ENCODE results near the gene SMG9.

SMG9 gene

GRCh38 chr19:43784981-43785808, 30.4 kb upstream of the SMG9 start:
- Mint-ChIP-seq H3K36me3 (ENCODE audit: insufficient read depth) (peaks cover 6% of the 10 kb centered on the region), H3K9me3 (no peaks in the 10 kb centered on the region), H3K4me1 (peaks cover 41% of the 10 kb centered on the region), H3K27ac (ENCODE audit: low read depth) (no peak overlapping the region), H3K27me3 (peaks cover 21% of the 10 kb centered on the region), H3K4me3 (no peak overlapping the region)
- no peak for ATAC-seq (replicated peaks; ENCODE audit: extremely low read depth, poor library complexity, severe bottlenecking)
- DNase-seq (ENCODE audit: low spot score in 2 of 2) = peak; percentile 32 to 41

GRCh38 chr19:43784241-43784980, 29.6 kb upstream of the SMG9 start:
- Mint-ChIP-seq H3K27me3 (peaks cover 21% of the 10 kb centered on the region), H3K36me3 (ENCODE audit: insufficient read depth) (peaks cover 3% of the 10 kb centered on the region), H3K4me3 (peak overlapping the region; percentile 72), H3K9me3 (no peaks in the 10 kb centered on the region), H3K27ac (ENCODE audit: low read depth) (peak overlapping the region; percentile 76), H3K4me1 (peaks cover 47% of the 10 kb centered on the region)
- no peak for ATAC-seq (replicated peaks; ENCODE audit: extremely low read depth, poor library complexity, severe bottlenecking)
- DNase-seq (ENCODE audit: low spot score in 2 of 2) = no peak

DNA sequence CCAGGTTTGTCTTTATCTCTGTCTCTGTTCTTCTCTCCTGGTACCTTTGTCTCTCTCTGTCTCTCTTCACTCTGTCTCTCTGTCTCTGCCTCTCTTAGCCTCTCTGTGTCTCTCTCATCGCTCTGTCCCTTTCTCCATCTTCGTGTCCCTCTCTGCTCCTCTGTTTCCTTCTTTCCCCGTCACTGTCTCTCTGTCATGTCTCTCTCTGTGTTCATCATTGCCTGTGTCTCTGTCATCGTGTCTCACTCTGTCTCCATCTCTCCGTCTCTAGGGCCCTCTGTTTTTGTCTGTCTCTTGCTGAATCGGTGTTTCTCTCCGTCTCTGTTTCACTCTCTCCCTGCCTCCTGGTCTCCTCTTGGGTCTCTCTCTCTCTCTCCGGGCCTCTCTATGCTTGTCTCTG, 28.9 kb upstream of the SMG9 start:
- ATAC-seq (replicated peaks; ENCODE audit: extremely low read depth, poor library complexity, severe bottlenecking) (no peak), DNase-seq (ENCODE audit: low spot score in 2 of 2) (no peak)
- Mint-ChIP-seq H3K9me3 (no peaks in the 10 kb centered on the region), H3K36me3 (ENCODE audit: insufficient read depth) (peaks cover 2% of the 10 kb centered on the region), H3K27ac (ENCODE audit: low read depth) (peak overlapping the region; percentile 76), H3K4me1 (peaks cover 51% of the 10 kb centered on the region), H3K27me3 (peaks cover 14% of the 10 kb centered on the region), H3K4me3 (peak overlapping the region; percentile 72)

- Mint-ChIP-seq H3K27ac (ENCODE audit: low read depth) (peak overlapping the region; percentile 76), H3K4me3 (peak overlapping the region; percentile 72)
- no peak for DNase-seq (ENCODE audit: low spot score in 2 of 2)
Measured at GRCh38 chr19:43782689-43783231, 28.0 kb upstream of the SMG9 start.

DNA sequence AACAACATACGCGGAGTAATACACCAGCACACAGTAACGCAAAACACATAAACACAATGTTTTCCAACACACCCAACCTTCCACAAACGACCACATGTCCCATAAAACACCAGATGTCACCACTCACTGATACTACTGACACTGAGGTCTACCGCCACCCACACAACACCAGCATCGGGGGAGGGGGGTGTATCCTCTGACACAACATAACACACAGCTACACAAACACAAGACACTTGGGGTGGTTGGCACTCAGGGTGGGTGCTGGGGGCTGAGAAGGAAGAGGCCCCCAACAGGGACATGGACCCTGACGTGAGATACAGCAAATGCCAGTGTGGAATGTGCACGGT, 27.5 kb upstream of the SMG9 start:
- Mint-ChIP-seq H3K27ac (ENCODE audit: low read depth) (peak overlapping the region; percentile 76), H3K9me3 (no peaks in the 10 kb centered on the region), H3K36me3 (ENCODE audit: insufficient read depth) (peaks cover 2% of the 10 kb centered on the region), H3K4me3 (peak overlapping the region; percentile 72), H3K27me3 (peaks cover 11% of the 10 kb centered on the region), H3K4me1 (peaks cover 63% of the 10 kb centered on the region)
- ATAC-seq (replicated peaks; ENCODE audit: extremely low read depth, poor library complexity, severe bottlenecking) (no peak), DNase-seq (ENCODE audit: low spot score in 2 of 2) (no peak)

More at GRCh38 chr19:43782689-43783231, 28.0 kb upstream of the SMG9 start:
- Mint-ChIP-seq H3K27me3 (peaks cover 11% of the 10 kb centered on the region), H3K36me3 (ENCODE audit: insufficient read depth) (peaks cover 2% of the 10 kb centered on the region), H3K9me3 (no peaks in the 10 kb centered on the region), H3K4me1 (peaks cover 59% of the 10 kb centered on the region)
- peak; percentile 45 for ATAC-seq (replicated peaks; ENCODE audit: extremely low read depth, poor library complexity, severe bottlenecking)

DNA sequence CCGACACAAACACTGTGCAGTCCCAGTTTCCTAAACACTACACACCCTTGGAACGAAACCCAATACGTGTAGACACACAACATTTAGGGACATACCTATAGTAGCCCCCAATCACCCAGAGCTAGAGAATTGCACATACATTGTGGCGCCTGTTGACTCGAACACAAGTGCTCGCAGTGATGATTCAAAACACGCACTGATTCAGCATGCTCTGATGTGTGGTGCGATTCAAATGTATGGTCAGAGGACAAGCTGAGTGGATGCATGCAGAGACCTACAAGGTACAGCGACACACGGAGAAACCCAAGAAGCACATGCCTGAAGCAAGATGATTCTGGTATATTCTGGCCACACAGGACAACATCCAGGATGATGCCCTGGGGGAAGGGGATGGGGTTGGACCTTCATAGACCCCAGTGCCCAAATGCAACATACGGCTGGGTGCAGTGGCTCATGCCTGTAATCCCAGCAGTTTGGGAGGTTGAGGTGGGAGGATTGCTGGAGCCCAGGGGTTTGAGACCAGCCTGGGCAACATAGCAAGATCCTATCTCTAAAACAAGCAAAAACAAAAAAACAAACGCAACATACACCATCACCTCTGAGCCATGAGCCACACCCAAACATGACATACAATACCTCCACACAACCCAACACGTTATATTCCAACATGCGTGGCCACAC, 27.0 kb upstream of the SMG9 start:
- no peak for ATAC-seq (replicated peaks; ENCODE audit: extremely low read depth, poor library complexity, severe bottlenecking)
- Mint-ChIP-seq H3K27ac (ENCODE audit: low read depth) (peak overlapping the region; percentile 76), H3K27me3 (peaks cover 11% of the 10 kb centered on the region), H3K36me3 (ENCODE audit: insufficient read depth) (peaks cover 2% of the 10 kb centered on the region), H3K4me3 (peak overlapping the region; percentile 72), H3K4me1 (peaks cover 68% of the 10 kb centered on the region), H3K9me3 (no peaks in the 10 kb centered on the region)
- no peak for DNase-seq (ENCODE audit: low spot score in 2 of 2)

DNA sequence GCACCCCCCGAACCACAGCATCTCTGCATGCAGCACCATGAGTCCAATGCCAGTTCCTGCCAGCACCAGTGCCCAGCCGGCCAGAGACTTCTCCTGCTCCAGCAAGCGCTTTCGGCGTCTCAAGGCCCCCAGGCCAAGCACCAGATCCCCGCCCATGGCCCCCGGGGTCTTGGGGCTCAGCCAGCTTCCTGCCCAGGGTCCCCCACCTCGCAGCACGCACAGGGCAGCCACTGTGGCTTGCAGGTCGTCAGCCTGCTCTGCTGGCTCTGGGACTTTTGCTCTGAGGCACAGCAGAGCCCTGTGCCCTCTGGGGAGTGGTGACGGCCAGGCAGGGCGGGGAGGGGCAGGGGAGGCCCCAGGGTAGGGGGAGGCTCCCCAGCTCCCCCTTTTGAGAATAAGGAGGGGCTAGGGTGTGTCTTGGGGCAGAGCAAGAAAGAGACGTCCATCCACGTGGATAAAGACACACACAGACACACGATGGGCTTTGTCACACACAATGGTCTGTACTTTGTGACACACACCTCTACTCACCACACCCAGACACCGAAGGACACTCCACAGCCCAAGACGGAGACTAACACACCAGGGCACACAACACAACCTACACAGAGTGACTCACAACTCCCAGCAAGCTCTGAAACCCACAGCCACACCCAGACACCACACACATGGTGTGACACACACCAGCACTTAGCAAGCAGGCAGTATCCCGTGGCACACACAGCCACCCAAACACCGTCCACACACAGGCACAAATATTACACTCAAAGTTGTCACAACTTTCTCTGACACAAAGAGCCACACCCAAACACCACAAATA, 26.2 kb upstream of the SMG9 start, which contains the start of gene KCNN4:
Gene KCNN4 (minus strand): TSS at position 268 of the 820 bp plus-strand sequence. CDS start 112 bp downstream, at position 156.
- no peaks in the 10 kb centered on the region for H3K9me3 Mint-ChIP-seq
- ATAC-seq (replicated peaks; ENCODE audit: extremely low read depth, poor library complexity, severe bottlenecking) = peak; percentile 58
- DNase-seq (ENCODE audit: low spot score in 2 of 2) = peak in 1 of 2 donors; percentile 38
- H3K27ac Mint-ChIP-seq (ENCODE audit: low read depth) = peak within 1 kb of the TSS; percentile 76
- H3K4me3 Mint-ChIP-seq = peak within 1 kb of the TSS; percentile 72
- H3K4me1 Mint-ChIP-seq = peaks cover 75% of the 10 kb centered on the region
- H3K27me3 Mint-ChIP-seq = peaks cover 11% of the 10 kb centered on the region
- peaks cover 2% of the 10 kb centered on the region for H3K36me3 Mint-ChIP-seq (ENCODE audit: insufficient read depth)

- Mint-ChIP-seq H3K4me3 (peak overlapping the region; percentile 72), H3K4me1 (peaks cover 74% of the 10 kb centered on the region), H3K27ac (ENCODE audit: low read depth) (peak overlapping the region; percentile 76), H3K36me3 (ENCODE audit: insufficient read depth) (peaks cover 2% of the 10 kb centered on the region), H3K9me3 (no peaks in the 10 kb centered on the region), H3K27me3 (peaks cover 11% of the 10 kb centered on the region)
- ATAC-seq (replicated peaks; ENCODE audit: extremely low read depth, poor library complexity, severe bottlenecking) = no peak
- DNase-seq (ENCODE audit: low spot score in 2 of 2) = no peak
Measured at GRCh38 chr19:43779820-43780219, 25.1 kb upstream of the SMG9 start.

- H3K4me3 Mint-ChIP-seq = peak overlapping the region; percentile 72
- no peak for DNase-seq (ENCODE audit: low spot score in 2 of 2)
- peak overlapping the region; percentile 76 for H3K27ac Mint-ChIP-seq (ENCODE audit: low read depth)
Measured at GRCh38 chr19:43779147-43779819, 24.5 kb upstream of the SMG9 start.

DNA sequence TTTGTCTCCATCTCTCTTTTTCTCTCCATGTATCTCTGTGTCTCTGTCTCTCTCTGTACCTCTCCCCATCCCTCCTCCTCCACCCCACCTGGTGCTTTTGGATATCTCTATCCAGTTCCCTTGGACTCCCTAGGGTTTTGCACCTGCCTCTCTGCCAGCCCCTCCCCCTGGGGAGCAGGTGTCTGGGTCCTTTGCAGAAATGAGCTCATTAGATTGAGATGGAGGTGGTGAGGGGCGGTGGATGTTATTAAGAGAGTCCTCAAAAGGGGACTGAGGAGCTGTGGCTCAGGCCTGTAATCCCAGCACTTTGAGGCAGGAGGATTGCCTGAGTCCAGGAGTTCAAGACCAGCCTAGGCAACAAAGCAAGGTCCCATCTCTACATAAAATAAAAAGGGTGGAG, 23.9 kb upstream of the SMG9 start:
- no peak for ATAC-seq (replicated peaks; ENCODE audit: extremely low read depth, poor library complexity, severe bottlenecking)
- H3K4me1 Mint-ChIP-seq = peaks cover 65% of the 10 kb centered on the region
- no peak for DNase-seq (ENCODE audit: low spot score in 2 of 2)
- peaks cover 6% of the 10 kb centered on the region for H3K27me3 Mint-ChIP-seq
- no peaks in the 10 kb centered on the region for H3K9me3 Mint-ChIP-seq
- peak overlapping the region; percentile 72 for H3K4me3 Mint-ChIP-seq
- H3K27ac Mint-ChIP-seq (ENCODE audit: low read depth) = peak overlapping the region; percentile 76
- peaks cover 4% of the 10 kb centered on the region for H3K36me3 Mint-ChIP-seq (ENCODE audit: insufficient read depth)

More at GRCh38 chr19:43779147-43779819, 24.5 kb upstream of the SMG9 start:
- no peak for ATAC-seq (replicated peaks; ENCODE audit: extremely low read depth, poor library complexity, severe bottlenecking)
- H3K4me1 Mint-ChIP-seq = peaks cover 71% of the 10 kb centered on the region
- H3K9me3 Mint-ChIP-seq = no peaks in the 10 kb centered on the region
- peaks cover 2% of the 10 kb centered on the region for H3K36me3 Mint-ChIP-seq (ENCODE audit: insufficient read depth)
- peaks cover 11% of the 10 kb centered on the region for H3K27me3 Mint-ChIP-seq

- Mint-ChIP-seq H3K27ac (ENCODE audit: low read depth) (peak overlapping the region; percentile 76), H3K9me3 (no peaks in the 10 kb centered on the region), H3K4me3 (peak overlapping the region; percentile 72), H3K36me3 (ENCODE audit: insufficient read depth) (peaks cover 7% of the 10 kb centered on the region), H3K27me3 (no peaks in the 10 kb centered on the region), H3K4me1 (peaks cover 54% of the 10 kb centered on the region)
- ATAC-seq (replicated peaks; ENCODE audit: extremely low read depth, poor library complexity, severe bottlenecking) = no peak
- no peak for DNase-seq (ENCODE audit: low spot score in 2 of 2)
Measured at GRCh38 chr19:43777163-43777695, 22.5 kb upstream of the SMG9 start.
